Cardiac fibroblast (primary cell): ENCODE measurements around the gene SLC6A8.
"Not testable (repeated sequence)": the region's sequence is repeated elsewhere in the genome, so short reads cannot be mapped to it uniquely, and the experiment has no call there.

Source experiments
- DNase-seq, 2 donors: peaks; one replicate each; pipeline versions ENCODE4 v3.0.0 to v3.0.0-alpha.2; 2010; ENCODE audit warnings: low read depth in 2 of 2
- H3K4me3 ChIP-seq, 2 donors: replicated peaks in 1 of 2; 1 replicate in 1 of 2; 2 replicates in 1 of 2; pipeline ENCODE4 v1.5.1; 2011; ENCODE audit warnings: low read depth in 2 of 2, low read length in 2 of 2, mild to moderate bottlenecking in 2 of 2, moderate library complexity in 1 of 2
- CTCF ChIP-seq: IDR thresholded peaks from one replicate; pipeline ENCODE4 v1.5.1; 2011; ENCODE audit warnings: low read depth, mild to moderate bottlenecking, low read length, inconsistent platforms

The SLC6A8 gene

GRCh38 chrX:153700967-153701366 is 13.2 kb downstream of the SLC6A8 start:
- no peak for DNase-seq
- no peak for TF ChIP-seq CTCF
- H3K4me3 ChIP-seq = no peak overlapping the region

- TF ChIP-seq CTCF = no peak
- no peak for DNase-seq
- H3K4me3 ChIP-seq = no peak overlapping the region
These were observed 14.0 kb downstream of the SLC6A8 start for GRCh38 chrX:153701706-153702105.

GRCh38 chrX:153702336-153703035 is 14.8 kb downstream of the SLC6A8 start:
- no peak for TF ChIP-seq CTCF
- no peak for DNase-seq
- H3K4me3 ChIP-seq = no peak overlapping the region

- peak; percentile 67 to 79 for DNase-seq
These were observed 15.3 kb downstream of the SLC6A8 start for GRCh38 chrX:153703036-153703370.

GRCh38 chrX:153704021-153704526 is 16.3 kb downstream of the SLC6A8 start:
- DNase-seq = no peak
- TF ChIP-seq CTCF = no peak

More at GRCh38 chrX:153703036-153703370, 15.3 kb downstream of the SLC6A8 start:
- H3K4me3 ChIP-seq = no peak overlapping the region
- no peak for TF ChIP-seq CTCF

GRCh38 chrX:153704631-153705402 is 17.1 kb downstream of the SLC6A8 start:
- not testable (repeated sequence) for H3K4me3 ChIP-seq, DNase-seq

More at GRCh38 chrX:153704021-153704526, 16.3 kb downstream of the SLC6A8 start:
- no peak overlapping the region for H3K4me3 ChIP-seq

GRCh38 chrX:153705403-153706060 is 17.8 kb downstream of the SLC6A8 start:
- peak in 1 of 2 donors; percentile 34 for DNase-seq
- H3K4me3 ChIP-seq = not testable (repeated sequence)
